Nephron (organoid): ENCODE results near the gene NPIPA8.
"Not testable (repeated sequence)": the region's sequence is repeated elsewhere in the genome, so short reads cannot be mapped to it uniquely, and the experiment has no call there.

Experiments used
- H3K27ac Mint-ChIP-seq, 3 experiments: 2 replicates each; pipeline ENCODE4 v1.8.0; 2020; ENCODE audit warnings: mixed read lengths in 3 of 3, mild to moderate bottlenecking in 2 of 3, moderate library complexity in 1 of 3
- H3K27me3 Mint-ChIP-seq: 2 replicates; pipeline ENCODE4 v1.8.0; 2021; ENCODE audit warnings: low read depth, mild to moderate bottlenecking, moderate library complexity, mixed read lengths
- H3K36me3 Mint-ChIP-seq: 2 replicates; pipeline ENCODE4 v1.8.0; 2020; ENCODE audit warnings: low read depth, mixed read lengths
- H3K4me1 Mint-ChIP-seq: 2 replicates; pipeline ENCODE4 v1.8.0; 2020; ENCODE audit warnings: mixed read lengths
- H3K4me3 Mint-ChIP-seq, 3 experiments: 2 replicates each; pipeline ENCODE4 v1.8.0; 2020; ENCODE audit warnings: mild to moderate bottlenecking in 3 of 3, mixed read lengths in 3 of 3, moderate library complexity in 2 of 3
- H3K9me3 Mint-ChIP-seq: 2 replicates; pipeline ENCODE4 v1.8.0; 2020; ENCODE audit warnings: mixed read lengths

NPIPA8 gene

GRCh38 chr16:18297714-18298113, 38.8 kb downstream of the NPIPA8 start:
- not testable (repeated sequence) for H3K27me3 Mint-ChIP-seq, H3K27ac Mint-ChIP-seq

GRCh38 chr16:18296931-18297330, 39.6 kb downstream of the NPIPA8 start:
- H3K9me3 Mint-ChIP-seq, result not testable (repeated sequence)

More at GRCh38 chr16:18297714-18298113, 38.8 kb downstream of the NPIPA8 start:
- H3K36me3 Mint-ChIP-seq, H3K4me3 Mint-ChIP-seq, H3K9me3 Mint-ChIP-seq, H3K4me1 Mint-ChIP-seq: not testable (repeated sequence)

GRCh38 chr16:18294371-18294770, 42.2 kb downstream of the NPIPA8 start:
- H3K36me3 Mint-ChIP-seq, H3K27ac Mint-ChIP-seq, H3K4me3 Mint-ChIP-seq, H3K27me3 Mint-ChIP-seq, H3K9me3 Mint-ChIP-seq, H3K4me1 Mint-ChIP-seq: not testable (repeated sequence)

More at GRCh38 chr16:18296931-18297330, 39.6 kb downstream of the NPIPA8 start:
- not testable (repeated sequence) for H3K4me3 Mint-ChIP-seq, H3K4me1 Mint-ChIP-seq, H3K36me3 Mint-ChIP-seq, H3K27me3 Mint-ChIP-seq, H3K27ac Mint-ChIP-seq

GRCh38 chr16:18293337-18293956, 43.1 kb downstream of the NPIPA8 start:
- H3K36me3 Mint-ChIP-seq, H3K27me3 Mint-ChIP-seq, H3K4me1 Mint-ChIP-seq, H3K9me3 Mint-ChIP-seq, H3K4me3 Mint-ChIP-seq, H3K27ac Mint-ChIP-seq: not testable (repeated sequence)

GRCh38 chr16:18290959-18291358, 45.6 kb downstream of the NPIPA8 start:
- not testable (repeated sequence) for H3K4me1 Mint-ChIP-seq, H3K9me3 Mint-ChIP-seq, H3K4me3 Mint-ChIP-seq, H3K36me3 Mint-ChIP-seq, H3K27ac Mint-ChIP-seq, H3K27me3 Mint-ChIP-seq

GRCh38 chr16:18286342-18286741, 50.2 kb downstream of the NPIPA8 start:
- H3K27ac Mint-ChIP-seq, H3K9me3 Mint-ChIP-seq, H3K36me3 Mint-ChIP-seq, H3K4me3 Mint-ChIP-seq, H3K4me1 Mint-ChIP-seq, H3K27me3 Mint-ChIP-seq: not testable (repeated sequence)

- H3K27me3 Mint-ChIP-seq, H3K4me1 Mint-ChIP-seq, H3K9me3 Mint-ChIP-seq, H3K36me3 Mint-ChIP-seq, H3K4me3 Mint-ChIP-seq, H3K27ac Mint-ChIP-seq: not testable (repeated sequence)
These were observed 56.2 kb downstream of the NPIPA8 start for GRCh38 chr16:18280319-18280718.

- H3K9me3 Mint-ChIP-seq, H3K4me3 Mint-ChIP-seq, H3K27ac Mint-ChIP-seq, H3K36me3 Mint-ChIP-seq, H3K4me1 Mint-ChIP-seq, H3K27me3 Mint-ChIP-seq: not testable (repeated sequence)
These were observed 59.8 kb downstream of the NPIPA8 start for GRCh38 chr16:18276756-18277155.

GRCh38 chr16:18270171-18270570, 66.4 kb downstream of the NPIPA8 start:
- not testable (repeated sequence) for H3K4me1 Mint-ChIP-seq, H3K4me3 Mint-ChIP-seq, H3K27ac Mint-ChIP-seq, H3K36me3 Mint-ChIP-seq, H3K9me3 Mint-ChIP-seq, H3K27me3 Mint-ChIP-seq
